ENCODE results near the gene NAA10.

DNA sequence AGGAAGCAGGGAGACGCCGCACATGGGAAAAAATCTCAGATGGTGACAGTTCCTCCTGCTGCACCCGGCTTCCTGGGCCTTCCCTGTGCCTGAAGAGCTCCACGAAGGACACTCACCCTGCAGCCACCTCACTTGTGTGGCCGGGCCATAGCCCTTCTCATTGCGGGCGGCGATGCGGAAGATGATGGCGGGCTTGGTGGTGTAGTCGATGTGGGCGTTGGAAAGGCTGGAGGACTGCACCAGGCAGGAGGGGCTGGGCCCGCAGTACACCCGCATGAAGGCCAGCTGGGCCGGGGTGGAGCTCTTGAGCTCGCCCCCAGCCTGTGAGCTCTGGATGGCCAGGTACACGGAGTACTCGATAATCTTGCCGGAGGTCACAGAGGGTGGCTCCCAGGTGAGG is 15.3 kb upstream of the NAA10 start:
- no peak for TF ChIP-seq POLR2A (IDR thresholded peaks at IDR 0.05)
- TF ChIP-seq, protein P1, sequence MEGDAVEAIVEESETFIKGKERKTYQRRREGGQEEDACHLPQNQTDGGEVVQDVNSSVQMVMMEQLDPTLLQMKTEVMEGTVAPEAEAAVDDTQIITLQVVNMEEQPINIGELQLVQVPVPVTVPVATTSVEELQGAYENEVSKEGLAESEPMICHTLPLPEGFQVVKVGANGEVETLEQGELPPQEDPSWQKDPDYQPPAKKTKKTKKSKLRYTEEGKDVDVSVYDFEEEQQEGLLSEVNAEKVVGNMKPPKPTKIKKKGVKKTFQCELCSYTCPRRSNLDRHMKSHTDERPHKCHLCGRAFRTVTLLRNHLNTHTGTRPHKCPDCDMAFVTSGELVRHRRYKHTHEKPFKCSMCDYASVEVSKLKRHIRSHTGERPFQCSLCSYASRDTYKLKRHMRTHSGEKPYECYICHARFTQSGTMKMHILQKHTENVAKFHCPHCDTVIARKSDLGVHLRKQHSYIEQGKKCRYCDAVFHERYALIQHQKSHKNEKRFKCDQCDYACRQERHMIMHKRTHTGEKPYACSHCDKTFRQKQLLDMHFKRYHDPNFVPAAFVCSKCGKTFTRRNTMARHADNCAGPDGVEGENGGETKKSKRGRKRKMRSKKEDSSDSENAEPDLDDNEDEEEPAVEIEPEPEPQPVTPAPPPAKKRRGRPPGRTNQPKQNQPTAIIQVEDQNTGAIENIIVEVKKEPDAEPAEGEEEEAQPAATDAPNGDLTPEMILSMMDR (IDR thresholded peaks at IDR 0.05), result no peak
